ENCODE data around the gene EPHA6. TPM values are rescaled to one million over a fixed set of nuclear protein-coding genes. Genes with fewer than 3 reads are reported as not detected.
"Not testable (repeated sequence)": the region's sequence is repeated elsewhere in the genome, so short reads cannot be mapped to it uniquely, and the experiment has no call there.

EPHA6 gene
- total RNA-seq, 1 donor from 2014 or later: 0.11 TPM

DNA sequence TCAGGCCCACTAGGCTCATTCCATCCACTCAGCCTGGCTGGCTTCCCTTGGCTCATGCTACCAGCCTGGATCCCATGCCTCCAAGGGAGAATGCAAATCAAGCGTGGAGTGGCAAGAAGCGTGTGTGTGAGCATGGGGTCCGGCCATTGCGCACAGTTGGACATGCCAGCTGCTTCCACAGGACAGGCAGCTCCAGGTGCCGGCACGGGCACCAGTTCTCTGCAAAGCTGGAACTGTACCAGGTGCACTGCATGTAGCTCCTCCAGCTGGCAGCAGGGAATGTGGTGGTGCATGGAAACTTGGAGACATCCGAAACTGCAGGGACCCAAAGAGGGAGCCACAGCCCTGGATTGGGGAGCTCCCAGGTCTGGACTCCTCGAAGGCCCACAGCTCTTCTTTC is 449.8 kb downstream of the EPHA6 start:
- Histone ChIP-seq H3K9me3 (ENCODE audit: low read depth) (no peaks in the 10 kb centered on the region), H3K4me3 (no peak overlapping the region), H3K4me2 (no peak overlapping the region), H3K4me1 (peaks cover 6% of the 10 kb centered on the region), H2AFZ (replicated peaks) (no peak overlapping the region), H4K20me1 (ENCODE audit: low read depth) (no peaks in the 10 kb centered on the region), H3F3A (ENCODE audit: low read depth) (no peaks in the 10 kb centered on the region), H3K27ac (no peak overlapping the region), H3K36me3 (no peaks in the 10 kb centered on the region), H3K79me2 (ENCODE audit: low read depth) (no peaks in the 10 kb centered on the region), H3K9ac (no peak overlapping the region), H3K27me3 (no peaks in the 10 kb centered on the region)
- Mint-ChIP-seq H3K4me1 (no peaks in the 10 kb centered on the region), H3K4me3 (no peak overlapping the region), H3K27ac (peak overlapping the region; percentile 88), H3K9me3 (no peaks in the 10 kb centered on the region), H3K27me3 (ENCODE audit: insufficient read depth, low read depth) (peaks cover 2% of the 10 kb centered on the region), H3K36me3 (no peaks in the 10 kb centered on the region)
- DNase-seq (ENCODE audit: low spot score): no peak
- TF ChIP-seq, protein P1, sequence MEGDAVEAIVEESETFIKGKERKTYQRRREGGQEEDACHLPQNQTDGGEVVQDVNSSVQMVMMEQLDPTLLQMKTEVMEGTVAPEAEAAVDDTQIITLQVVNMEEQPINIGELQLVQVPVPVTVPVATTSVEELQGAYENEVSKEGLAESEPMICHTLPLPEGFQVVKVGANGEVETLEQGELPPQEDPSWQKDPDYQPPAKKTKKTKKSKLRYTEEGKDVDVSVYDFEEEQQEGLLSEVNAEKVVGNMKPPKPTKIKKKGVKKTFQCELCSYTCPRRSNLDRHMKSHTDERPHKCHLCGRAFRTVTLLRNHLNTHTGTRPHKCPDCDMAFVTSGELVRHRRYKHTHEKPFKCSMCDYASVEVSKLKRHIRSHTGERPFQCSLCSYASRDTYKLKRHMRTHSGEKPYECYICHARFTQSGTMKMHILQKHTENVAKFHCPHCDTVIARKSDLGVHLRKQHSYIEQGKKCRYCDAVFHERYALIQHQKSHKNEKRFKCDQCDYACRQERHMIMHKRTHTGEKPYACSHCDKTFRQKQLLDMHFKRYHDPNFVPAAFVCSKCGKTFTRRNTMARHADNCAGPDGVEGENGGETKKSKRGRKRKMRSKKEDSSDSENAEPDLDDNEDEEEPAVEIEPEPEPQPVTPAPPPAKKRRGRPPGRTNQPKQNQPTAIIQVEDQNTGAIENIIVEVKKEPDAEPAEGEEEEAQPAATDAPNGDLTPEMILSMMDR (IDR thresholded peaks at IDR 0.05): no peak
- TF ChIP-seq EZH2phosphoT487 (IDR thresholded peaks at IDR 0.05) (no peak), EZH2 (IDR thresholded peaks at IDR 0.05) (no peak)

DNA sequence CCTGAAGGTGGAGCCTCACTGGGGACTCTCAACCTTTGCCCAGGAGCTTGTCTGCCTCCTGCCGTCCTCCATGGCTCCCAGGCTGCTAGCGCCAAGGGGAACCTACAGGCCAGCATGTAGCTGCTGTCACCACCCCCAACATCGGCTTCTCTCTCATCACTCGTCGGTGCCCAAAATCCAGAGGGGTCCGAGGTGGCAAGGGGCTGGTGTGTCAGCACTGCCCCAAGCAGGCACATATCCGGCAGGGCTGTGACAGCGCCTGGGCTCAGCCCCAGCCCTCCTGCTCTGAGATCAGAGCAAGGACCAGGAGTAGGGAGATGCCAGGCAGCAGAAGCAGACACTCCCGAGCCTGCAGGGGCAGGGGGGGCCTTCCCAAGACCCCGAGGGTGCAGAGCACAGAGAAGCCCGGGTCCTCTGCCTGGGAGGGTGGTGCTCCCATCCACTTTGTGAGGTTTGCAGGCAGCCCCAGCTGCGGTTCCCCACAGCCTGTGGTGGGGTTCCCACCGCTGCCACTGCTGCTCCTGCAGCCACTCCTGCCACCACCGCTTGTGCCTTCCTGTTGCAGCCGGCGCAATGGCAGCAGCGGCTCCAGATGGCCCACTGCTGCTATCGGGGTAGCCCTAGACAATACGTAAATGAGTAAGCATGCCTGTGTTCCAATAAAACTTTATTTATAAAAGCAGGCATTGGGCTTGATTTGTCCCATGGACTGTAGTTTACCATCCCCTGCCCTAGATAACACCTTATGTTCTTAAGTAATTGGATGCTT is 451.0 kb downstream of the EPHA6 start:
- no peak overlapping the region for H3K27ac Mint-ChIP-seq
- H3K4me1 Mint-ChIP-seq: no peaks in the 10 kb centered on the region
- Histone ChIP-seq H3F3A (ENCODE audit: low read depth) (no peaks in the 10 kb centered on the region), H3K9ac (no peak overlapping the region), H3K4me3 (no peak overlapping the region), H3K27ac (no peak overlapping the region), H2AFZ (replicated peaks) (no peak overlapping the region), H3K27me3 (no peaks in the 10 kb centered on the region), H3K4me2 (no peak overlapping the region), H3K79me2 (ENCODE audit: low read depth) (no peaks in the 10 kb centered on the region), H3K4me1 (peaks cover 8% of the 10 kb centered on the region), H3K36me3 (no peaks in the 10 kb centered on the region), H3K9me3 (ENCODE audit: low read depth) (no peaks in the 10 kb centered on the region), H4K20me1 (ENCODE audit: low read depth) (no peaks in the 10 kb centered on the region)
- TF ChIP-seq, protein P1 (IDR thresholded peaks at IDR 0.05): no peak
- TF ChIP-seq EZH2phosphoT487 (IDR thresholded peaks at IDR 0.05) (no peak), EZH2 (IDR thresholded peaks at IDR 0.05) (no peak)
- no peak for DNase-seq (ENCODE audit: low spot score)
- H3K27me3 Mint-ChIP-seq (ENCODE audit: insufficient read depth, low read depth): peaks cover 2% of the 10 kb centered on the region
- no peak overlapping the region for H3K4me3 Mint-ChIP-seq
- no peaks in the 10 kb centered on the region for H3K9me3 Mint-ChIP-seq
- H3K36me3 Mint-ChIP-seq: no peaks in the 10 kb centered on the region

- Mint-ChIP-seq H3K4me3 (no peak overlapping the region), H3K27ac (no peak overlapping the region), H3K27me3 (ENCODE audit: insufficient read depth, low read depth) (peaks cover 4% of the 10 kb centered on the region), H3K36me3 (no peaks in the 10 kb centered on the region), H3K9me3 (no peaks in the 10 kb centered on the region), H3K4me1 (no peaks in the 10 kb centered on the region)
- Histone ChIP-seq H3K79me2 (ENCODE audit: low read depth) (no peaks in the 10 kb centered on the region), H3K27ac (no peak overlapping the region), H3K4me1 (peaks cover 8% of the 10 kb centered on the region), H4K20me1 (ENCODE audit: low read depth) (no peaks in the 10 kb centered on the region), H2AFZ (replicated peaks) (peak overlapping the region; percentile 68), H3K9me3 (ENCODE audit: low read depth) (no peaks in the 10 kb centered on the region), H3F3A (ENCODE audit: low read depth) (no peaks in the 10 kb centered on the region), H3K36me3 (no peaks in the 10 kb centered on the region), H3K9ac (no peak overlapping the region), H3K4me3 (no peak overlapping the region), H3K4me2 (peak overlapping the region; percentile 18), H3K27me3 (no peaks in the 10 kb centered on the region)
- TF ChIP-seq EZH2 (IDR thresholded peaks at IDR 0.05): no peak
- TF ChIP-seq EZH2phosphoT487 (IDR thresholded peaks at IDR 0.05): no peak
- TF ChIP-seq, protein P1 (IDR thresholded peaks at IDR 0.05): no peak
- DNase-seq (ENCODE audit: low spot score): no peak
These were observed 454.8 kb downstream of the EPHA6 start for GRCh38 chr3:97269202-97269601.

DNA sequence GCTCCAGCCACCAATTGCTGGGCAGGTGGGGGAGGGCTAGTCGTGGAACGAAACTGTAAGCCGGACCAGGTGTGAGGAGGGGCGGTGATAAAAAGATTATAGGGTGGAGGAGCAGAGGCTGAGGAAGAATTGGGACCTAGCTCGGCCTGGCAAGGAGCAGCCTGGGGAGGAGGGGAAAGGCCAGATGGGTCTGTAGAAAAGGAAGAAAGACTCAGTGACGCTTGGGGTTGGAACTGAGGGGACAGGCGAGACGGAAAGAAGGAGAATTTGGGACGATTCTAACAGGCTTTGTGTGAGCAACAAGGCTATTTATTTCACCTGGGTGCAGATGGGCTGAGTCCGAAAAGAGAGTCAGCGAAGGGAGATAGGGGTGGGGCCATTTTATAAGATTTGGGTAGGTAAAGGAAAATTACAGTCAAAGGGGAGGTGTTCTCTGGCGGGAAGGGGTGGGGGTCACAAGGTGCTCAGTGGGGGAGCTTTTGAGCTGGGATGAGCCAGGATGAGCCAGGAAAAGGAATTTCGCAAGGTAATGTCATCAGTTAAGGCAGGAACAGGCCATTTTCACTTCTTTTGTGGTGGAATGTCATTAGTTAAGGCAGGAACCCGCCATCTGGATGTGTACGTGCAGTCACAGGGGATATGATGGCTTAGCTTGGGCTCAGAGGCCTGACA is 462.6 kb downstream of the EPHA6 start:
- not testable (repeated sequence) for H3K27ac ChIP-seq; H3K9me3 Mint-ChIP-seq; H3K4me1 ChIP-seq; H3K4me2 ChIP-seq; H3K4me3 ChIP-seq; H3F3A ChIP-seq (ENCODE audit: low read depth); H3K36me3 ChIP-seq; DNase-seq (ENCODE audit: low spot score); H4K20me1 ChIP-seq (ENCODE audit: low read depth); H3K36me3 Mint-ChIP-seq; H3K9me3 ChIP-seq (ENCODE audit: low read depth); H3K27ac Mint-ChIP-seq; H3K79me2 ChIP-seq (ENCODE audit: low read depth); H3K27me3 ChIP-seq; H3K4me3 Mint-ChIP-seq; H3K4me1 Mint-ChIP-seq; H2AFZ ChIP-seq (replicated peaks); H3K27me3 Mint-ChIP-seq (ENCODE audit: insufficient read depth, low read depth); H3K9ac ChIP-seq

Data from neural progenitor cell (in vitro differentiated cells).